GM18505 (cell line): Measurements from ENCODE around the gene FLRT1.

Experiments
- ATAC-seq: cut with Tn5 transposase; IDR thresholded peaks from one replicate; pipeline ENCODE4 v1.9.1; 2021; ENCODE audit not compliant: unreplicated experiment
- POLR2A ChIP-seq: IDR thresholded peaks from 4 replicates; pipeline ENCODE4 v1.6.1; 2011; ENCODE audit warnings: borderline replicate concordance; ENCODE audit not compliant: insufficient read depth, insufficient read length; ENCODE audit errors: extremely low read depth

The FLRT1 gene

DNA sequence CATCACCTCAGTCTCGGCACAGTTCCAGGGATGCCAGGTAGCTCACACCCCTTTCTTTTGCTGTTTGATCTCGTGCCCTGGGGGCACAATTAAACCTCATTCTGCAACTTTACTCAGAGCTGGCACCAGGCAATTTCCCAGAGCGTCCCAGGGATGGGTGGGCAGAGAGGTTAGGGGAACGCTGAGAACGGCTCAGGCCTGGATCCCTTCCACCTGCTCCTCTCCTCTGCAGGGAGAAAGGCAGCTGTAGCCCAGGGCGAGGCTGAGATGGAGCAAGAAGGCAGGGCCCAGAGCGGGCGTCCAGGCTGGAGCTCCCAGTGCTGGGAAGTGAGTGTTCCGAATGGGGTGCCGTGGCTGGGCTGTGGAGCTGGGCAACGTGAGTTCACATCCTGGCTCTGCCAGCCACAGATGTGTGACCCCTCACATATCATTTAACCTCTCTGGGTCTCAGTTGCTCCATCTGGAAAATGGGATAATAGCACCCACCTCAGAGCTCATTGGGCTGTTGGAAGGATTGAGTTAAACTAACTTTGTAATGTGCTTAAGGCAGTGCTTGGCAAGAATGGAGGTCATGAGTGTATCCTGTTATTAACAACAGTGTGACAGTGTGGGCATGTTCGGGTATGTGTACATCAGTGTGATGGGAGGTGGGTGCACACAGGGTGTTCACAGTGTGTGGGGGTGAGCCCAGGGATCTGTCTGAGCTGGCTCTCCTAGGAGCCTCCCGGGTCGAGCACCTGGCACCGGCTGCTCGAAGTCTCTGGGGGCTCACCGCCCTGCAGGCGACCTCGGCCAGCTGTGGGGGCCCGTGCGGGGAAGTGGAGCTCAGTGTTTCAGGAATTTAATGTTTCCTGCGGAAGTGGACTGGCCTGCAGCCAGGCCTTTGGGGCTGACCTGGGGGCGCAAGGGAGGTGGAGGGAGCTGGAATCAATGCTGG lies 34.0 kb upstream of the FLRT1 start:
- TF ChIP-seq POLR2A = no peak
- no peak for ATAC-seq

DNA sequence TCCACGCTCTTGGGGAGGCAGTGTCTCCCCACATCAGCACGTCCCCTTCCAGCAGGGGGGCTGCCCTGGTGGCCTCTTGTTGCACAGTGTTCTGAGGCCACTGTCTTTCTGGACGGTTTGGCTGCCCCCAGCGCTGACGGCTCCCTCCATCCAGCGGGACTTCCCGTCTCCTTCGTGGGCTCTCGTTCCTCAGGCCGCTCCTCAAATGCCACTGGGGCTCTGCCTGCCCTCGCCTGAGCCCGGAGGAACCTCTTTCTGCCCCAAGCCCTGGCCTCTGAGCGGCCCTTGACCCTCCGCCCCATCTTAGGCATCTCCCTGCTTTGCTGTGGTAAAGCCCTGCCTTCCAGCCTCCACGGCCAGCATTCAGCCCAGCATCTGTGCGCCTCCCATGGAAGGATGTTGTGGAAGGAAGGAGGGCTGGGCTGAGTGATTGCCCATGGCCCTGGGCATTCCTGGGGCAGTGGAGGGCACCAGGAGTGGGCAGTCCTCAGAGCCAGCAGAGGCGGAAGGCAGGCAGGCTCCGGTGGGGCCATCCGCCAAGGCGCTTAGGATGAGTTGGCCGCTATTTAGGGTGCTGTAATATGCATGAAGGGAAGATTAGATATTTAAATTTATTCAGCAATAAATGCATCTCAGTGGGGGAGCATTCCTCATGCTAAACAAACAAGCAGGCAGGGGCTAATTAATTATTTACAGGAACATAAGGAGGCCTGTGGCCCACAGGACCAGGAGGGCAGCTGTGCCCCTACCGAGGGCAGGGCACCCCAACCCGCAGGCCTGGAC lies 31.7 kb upstream of the FLRT1 start:
- TF ChIP-seq POLR2A = no peak
- ATAC-seq = no peak

DNA sequence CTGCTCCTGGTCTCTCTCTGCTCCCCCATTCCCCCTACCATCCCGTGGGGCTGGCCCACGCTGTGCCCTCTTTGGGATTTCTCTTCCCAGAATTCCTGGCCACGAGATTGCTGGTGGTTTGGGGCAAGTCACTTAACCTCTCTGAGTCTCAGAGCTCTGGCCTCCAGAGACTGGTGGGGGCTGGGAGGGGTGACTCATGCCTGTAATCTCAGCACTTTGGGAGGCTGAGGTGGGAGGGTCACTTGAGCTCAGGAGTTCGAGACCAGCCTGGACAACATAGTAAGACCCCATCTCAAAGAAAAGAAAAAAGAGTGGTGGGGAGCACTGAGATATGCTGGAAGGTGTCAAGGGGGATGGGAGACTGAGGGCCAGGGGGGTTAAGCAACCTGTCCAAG lies 31.1 kb upstream of the FLRT1 start:
- TF ChIP-seq POLR2A = no peak
- ATAC-seq = no peak

DNA sequence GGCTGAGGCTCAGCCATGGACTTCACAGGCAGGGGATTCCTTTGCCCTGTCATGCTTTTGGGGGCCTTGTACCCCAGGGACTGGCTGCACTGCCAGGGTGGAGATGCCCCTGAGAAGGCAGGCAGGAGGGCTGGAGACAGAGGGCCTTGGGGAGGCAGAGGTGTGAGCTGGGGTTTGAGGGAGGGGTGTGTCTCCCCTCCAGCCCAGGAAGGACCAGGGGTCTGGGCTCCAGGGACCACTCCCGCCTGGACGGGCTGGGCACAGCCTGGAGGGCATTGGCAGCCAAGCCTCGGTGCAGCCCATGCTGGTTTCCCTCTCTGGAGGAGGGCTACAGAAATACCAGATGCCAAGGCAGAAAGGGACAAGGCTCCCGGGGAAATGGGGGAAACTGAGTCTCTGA lies 30.0 kb upstream of the FLRT1 start:
- TF ChIP-seq POLR2A = no peak
- no peak for ATAC-seq

DNA sequence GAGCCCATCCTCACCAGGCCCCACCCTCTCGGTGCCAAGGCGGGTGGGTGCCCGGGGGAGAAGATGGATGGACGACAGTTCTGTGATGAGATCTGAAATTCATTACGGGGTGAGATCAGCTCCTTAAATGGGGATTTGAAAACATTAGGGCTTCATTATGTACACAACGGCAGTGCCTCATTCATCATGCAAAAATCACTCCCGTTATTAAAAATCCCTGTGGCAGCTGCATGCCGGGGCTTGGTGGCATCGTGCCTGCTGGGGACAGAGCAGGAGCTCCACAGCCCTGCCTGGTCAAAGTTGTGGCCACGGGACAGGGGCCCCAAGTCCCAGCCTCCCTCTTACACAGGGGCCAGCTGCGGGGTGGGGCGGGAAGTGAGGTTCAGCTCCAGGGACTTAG lies 29.3 kb upstream of the FLRT1 start:
- ATAC-seq = no peak
- TF ChIP-seq POLR2A = no peak

DNA sequence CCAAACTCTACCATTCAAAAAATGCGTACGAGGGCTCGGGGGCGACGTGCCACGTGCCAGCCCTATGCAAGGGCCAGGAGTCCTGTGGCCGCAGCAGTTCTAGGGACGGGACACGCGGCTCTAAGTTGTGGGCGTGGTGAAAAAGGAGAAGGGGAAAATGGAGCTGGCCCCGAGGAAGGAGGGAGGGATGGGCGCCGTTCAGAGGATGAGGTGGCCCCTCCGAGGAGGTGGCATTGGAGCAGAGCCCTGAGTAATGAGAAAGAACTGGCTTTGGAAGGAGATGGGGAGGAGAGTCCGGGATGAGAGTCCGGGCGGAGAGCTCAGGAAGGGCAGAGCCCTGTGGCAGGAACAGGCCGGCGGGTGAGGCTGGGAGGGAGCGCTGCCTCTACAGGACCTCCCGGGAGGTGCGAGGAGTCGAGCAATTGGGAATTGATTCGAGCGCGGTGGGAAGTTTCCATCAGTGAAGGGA lies 28.5 kb upstream of the FLRT1 start:
- no peak for TF ChIP-seq POLR2A
- no peak for ATAC-seq

DNA sequence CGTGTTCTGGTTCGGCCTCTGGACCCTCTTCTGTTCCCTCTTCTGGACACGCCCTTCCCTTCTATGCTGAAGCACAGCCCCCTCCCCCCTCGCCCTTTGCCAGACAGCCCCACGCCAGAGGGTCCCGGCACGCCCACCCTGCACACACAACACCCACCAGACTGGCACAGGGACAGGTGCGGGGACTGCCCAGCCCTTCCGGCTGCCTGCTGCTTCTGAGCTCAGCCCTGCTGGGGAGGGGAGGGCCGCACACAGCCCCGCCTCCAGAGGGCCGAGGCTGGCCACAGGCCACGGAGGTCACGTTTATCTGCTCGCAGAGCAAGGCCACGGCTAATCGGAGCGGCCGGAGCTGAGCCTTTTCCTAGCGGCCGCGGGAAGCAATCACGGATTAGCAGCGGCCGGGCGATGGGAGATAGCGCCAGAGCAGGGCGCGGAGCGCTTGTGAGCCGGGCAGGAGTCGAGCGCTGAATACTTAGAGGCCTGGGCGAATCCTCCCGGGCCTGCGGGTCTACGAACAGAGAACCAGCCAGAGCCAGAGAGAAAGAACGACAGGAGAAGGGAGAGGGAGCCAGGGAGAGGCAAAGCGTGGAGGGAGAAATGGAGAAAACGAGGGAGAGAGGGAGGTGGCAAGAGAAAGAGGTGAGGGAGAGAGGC lies 28.0 kb upstream of the FLRT1 start:
- TF ChIP-seq POLR2A = no peak
- no peak for ATAC-seq

DNA sequence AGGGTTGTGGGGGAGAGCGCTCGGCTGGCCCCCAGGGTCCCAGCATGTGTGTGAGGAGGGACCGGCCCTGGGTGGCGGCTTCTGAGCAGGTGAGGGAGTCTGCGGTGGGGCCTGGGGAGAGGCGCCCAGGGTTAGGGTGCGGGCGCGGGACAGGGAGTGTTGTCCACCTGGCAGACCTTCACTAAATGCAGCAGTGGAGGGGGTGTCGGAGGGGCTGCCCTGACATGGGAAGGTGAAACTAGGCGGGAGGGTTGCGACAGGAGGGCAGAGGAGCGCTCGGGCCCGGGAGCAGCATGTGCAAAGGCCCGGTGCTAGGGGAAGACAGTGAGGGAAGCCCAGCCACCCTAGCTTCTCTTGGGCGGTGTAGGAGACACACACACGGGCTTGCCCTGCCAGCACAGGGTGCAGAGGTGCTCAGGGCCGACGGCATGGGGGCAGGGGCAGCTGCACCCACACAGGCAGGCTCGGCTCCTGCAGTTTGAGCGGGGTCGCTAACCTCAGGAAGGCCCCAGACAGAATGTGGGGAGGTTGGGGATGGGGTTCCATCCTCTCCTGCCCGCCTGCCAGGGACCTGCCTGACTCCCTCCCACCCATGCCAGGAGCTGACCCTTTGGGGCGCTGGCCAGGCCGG lies 27.3 kb upstream of the FLRT1 start:
- TF ChIP-seq POLR2A = no peak
- no peak for ATAC-seq

DNA sequence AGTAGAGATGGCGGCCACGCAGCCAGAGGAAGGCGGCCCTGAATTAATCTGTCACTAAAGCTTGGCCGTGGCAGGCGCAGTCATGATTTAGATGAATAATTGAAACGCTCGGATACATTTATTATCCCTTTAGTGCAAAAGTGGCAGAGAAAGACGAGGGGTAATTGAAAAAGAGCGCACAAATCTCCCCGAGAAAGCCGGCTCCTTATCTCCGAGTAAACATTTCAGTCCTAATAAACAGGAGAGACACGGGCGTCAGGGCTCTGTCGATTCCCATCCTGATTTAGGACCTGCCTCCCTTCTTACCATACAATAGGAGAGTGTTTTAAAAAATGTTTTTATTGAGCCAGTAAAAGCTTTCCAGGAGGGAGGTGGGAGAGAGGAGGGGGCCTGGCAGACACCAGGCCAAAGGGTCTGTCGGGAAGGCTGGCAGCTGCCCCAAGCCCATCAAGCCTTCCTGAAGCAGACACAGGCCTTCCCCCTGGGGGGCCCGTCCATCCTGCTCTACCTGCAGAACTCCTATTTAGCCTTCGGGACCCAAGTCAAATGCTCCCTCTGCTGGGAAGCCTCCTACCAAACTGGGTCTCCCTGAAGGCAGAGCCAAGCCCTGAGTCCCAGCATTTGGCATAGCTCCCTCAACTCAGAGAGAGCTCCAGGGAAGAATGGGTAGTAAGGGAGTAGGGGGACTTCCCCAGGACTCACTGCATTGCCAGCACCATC lies 26.7 kb upstream of the FLRT1 start:
- no peak for TF ChIP-seq POLR2A
- no peak for ATAC-seq

DNA sequence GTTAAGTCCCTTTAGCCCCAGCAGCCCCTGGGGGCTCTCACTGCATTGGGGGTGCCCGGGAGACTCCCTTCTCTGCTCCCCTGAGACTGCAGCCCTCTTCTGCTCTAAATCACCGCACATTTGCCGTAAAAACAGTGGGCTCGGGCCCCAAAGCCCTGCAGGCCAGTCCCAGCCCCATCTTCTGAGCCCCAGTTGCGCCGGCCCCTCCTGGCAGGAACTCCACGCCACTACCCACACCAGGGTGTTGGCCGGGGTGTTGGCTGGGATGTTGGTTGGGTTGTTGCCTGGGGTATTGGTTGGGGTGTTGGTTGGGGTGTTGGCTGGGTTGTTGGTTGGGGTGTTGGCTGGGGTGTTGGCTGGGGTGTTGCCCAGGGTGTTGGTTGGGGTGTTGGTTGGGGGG lies 26.0 kb upstream of the FLRT1 start:
- no peak for TF ChIP-seq POLR2A
- ATAC-seq = no peak

DNA sequence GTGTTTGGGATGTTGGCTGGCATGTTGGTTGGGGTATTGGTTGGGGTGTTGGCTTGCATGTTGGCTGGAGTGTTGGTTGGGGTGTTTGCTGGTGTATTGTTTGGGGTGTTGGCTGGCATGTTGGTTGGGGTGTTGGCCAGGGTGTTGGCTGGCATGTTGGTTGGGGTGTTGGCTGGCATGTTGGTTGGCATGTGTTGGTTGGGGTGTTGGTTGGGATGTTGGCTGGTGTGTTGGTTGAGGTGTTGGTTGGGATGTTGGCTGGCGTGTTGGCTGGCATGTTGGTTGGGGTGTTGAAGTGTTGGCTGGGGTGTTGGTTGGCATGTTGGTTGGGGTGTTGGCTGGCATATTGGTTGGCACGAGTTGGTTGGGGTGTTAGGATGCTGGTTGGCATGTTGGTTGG lies 24.9 kb upstream of the FLRT1 start:
- TF ChIP-seq POLR2A = no peak
- ATAC-seq = no peak

DNA sequence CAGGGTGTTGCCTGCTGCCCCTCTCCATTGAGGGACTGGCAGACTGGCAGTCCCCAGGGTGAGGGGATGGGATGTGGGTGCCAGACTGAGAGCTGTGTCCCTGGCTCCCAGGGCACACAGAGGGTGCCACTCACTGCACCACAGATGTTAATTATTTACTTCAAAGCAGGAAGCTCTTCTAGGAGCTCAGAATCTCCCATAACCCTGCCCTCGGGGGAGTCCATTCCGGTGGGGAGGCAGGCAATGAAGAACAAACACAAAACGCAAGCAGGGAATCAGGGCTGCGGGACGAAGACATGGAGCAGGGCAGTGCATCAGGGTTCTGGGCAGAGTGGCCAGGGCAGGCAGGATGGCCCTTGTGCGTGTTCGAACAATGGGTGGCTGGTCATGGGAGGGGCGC lies 24.4 kb upstream of the FLRT1 start:
- no peak for TF ChIP-seq POLR2A
- no peak for ATAC-seq

DNA sequence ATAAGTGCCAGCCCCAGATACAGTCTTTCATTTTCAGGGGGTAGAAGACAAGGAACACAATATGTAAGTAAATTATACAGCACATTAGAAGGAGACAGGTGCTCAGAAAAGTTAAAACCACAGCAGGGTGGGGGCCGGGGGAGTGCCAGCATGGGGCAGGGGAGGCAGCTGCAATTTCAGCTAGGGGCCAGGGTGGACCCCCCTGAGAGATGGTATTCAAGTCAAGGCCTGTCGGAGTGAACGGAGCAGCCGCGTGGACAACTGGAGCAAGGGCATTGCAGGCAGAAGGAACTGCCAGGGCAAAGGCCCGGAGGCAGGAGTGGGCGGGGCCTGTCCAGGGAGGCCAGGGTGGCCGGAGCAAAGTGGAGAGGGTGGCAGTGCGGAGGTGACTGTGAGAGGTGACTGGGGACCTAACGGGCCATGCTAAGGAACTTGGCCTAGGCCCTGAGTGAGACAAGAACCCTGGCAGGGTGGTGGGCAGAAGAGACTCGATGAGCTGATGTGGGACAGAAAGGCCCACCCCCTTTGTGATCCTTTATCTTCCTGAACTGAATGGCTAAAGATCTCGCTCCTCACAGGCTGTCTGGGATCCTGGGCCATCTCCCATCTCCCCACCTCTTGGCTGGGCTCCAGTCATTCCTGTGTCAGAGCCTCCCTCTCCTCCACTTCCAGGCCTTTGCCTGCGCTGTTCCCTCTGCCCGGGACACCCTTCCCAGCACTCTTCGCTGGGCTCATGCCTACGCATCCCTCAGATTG lies 22.4 kb upstream of the FLRT1 start:
- no peak for ATAC-seq
- TF ChIP-seq POLR2A = no peak

DNA sequence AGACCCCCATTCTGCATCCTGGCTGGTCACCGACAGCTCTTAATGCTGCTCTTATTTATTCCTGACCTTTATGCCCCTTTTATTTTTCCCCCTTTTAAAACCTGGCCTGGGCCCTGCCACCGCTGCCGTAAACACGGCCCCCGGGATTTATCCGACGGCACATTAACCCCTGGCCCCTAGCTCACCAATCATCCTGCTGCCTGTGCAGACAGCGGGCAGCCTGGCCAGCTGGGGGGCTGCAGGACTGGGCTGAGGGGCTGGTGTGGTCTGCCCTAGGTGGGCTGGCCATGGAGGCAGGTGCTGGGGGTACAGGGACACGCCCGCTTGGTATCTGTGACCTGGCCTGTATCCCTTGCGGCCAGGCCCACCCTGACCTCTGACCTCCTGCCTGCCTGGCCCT lies 21.4 kb upstream of the FLRT1 start:
- TF ChIP-seq POLR2A = no peak
- ATAC-seq = no peak
